ENCODE results near the gene ARHGAP6. TPM values are rescaled to one million over a fixed set of nuclear protein-coding genes. Genes with fewer than 3 reads are reported as not detected.
"Not testable (repeated sequence)": the region's sequence is repeated elsewhere in the genome, so short reads cannot be mapped to it uniquely, and the experiment has no call there.

ARHGAP6 gene
- total RNA-seq, 1 experiment from 2014 or later, result 0.28 TPM

GRCh38 chrX:11648705-11649519, 16.8 kb downstream of the ARHGAP6 start:
- no peak for DNase-seq (ENCODE audit: low spot score)

- no peak for DNase-seq (ENCODE audit: low spot score)
Measured at GRCh38 chrX:11647138-11647537, 18.6 kb downstream of the ARHGAP6 start.

- no peak for DNase-seq (ENCODE audit: low spot score)
Measured at GRCh38 chrX:11641349-11642065, 24.2 kb downstream of the ARHGAP6 start.

- DNase-seq (ENCODE audit: low spot score), result no peak
Measured at GRCh38 chrX:11640089-11640488, 25.6 kb downstream of the ARHGAP6 start.

GRCh38 chrX:11632732-11633131, 33.0 kb downstream of the ARHGAP6 start:
- DNase-seq (ENCODE audit: low spot score), result no peak

- peak; percentile 51 for DNase-seq (ENCODE audit: low spot score)
Measured at GRCh38 chrX:11629593-11630211, 36.0 kb downstream of the ARHGAP6 start.

GRCh38 chrX:11628399-11628798, 37.3 kb downstream of the ARHGAP6 start:
- DNase-seq (ENCODE audit: low spot score), result no peak

GRCh38 chrX:11626351-11626750, 39.4 kb downstream of the ARHGAP6 start:
- DNase-seq (ENCODE audit: low spot score), result no peak

- DNase-seq (ENCODE audit: low spot score), result no peak
Measured at GRCh38 chrX:11619441-11619840, 46.3 kb downstream of the ARHGAP6 start.

GRCh38 chrX:11614253-11614652, 51.5 kb downstream of the ARHGAP6 start:
- not testable (repeated sequence) for DNase-seq (ENCODE audit: low spot score)

- DNase-seq (ENCODE audit: low spot score), result no peak
Measured at GRCh38 chrX:11611965-11612364, 53.8 kb downstream of the ARHGAP6 start.

- DNase-seq (ENCODE audit: low spot score), result no peak
Measured at GRCh38 chrX:11611161-11611560, 54.6 kb downstream of the ARHGAP6 start.

GRCh38 chrX:11609109-11609508, 56.6 kb downstream of the ARHGAP6 start:
- no peak for DNase-seq (ENCODE audit: low spot score)

GRCh38 chrX:11606408-11606807, 59.3 kb downstream of the ARHGAP6 start:
- DNase-seq (ENCODE audit: low spot score), result no peak

- no peak for DNase-seq (ENCODE audit: low spot score)
Measured at GRCh38 chrX:11600578-11600977, 65.1 kb downstream of the ARHGAP6 start.

GRCh38 chrX:11597479-11597878, 68.2 kb downstream of the ARHGAP6 start:
- DNase-seq (ENCODE audit: low spot score), result no peak

- peak; percentile 37 for DNase-seq (ENCODE audit: low spot score)
Measured at GRCh38 chrX:11591723-11592346, 73.9 kb downstream of the ARHGAP6 start.

- DNase-seq (ENCODE audit: low spot score), result no peak
Measured at GRCh38 chrX:11589641-11590040, 76.1 kb downstream of the ARHGAP6 start.

GRCh38 chrX:11588097-11588496, 77.6 kb downstream of the ARHGAP6 start:
- no peak for DNase-seq (ENCODE audit: low spot score)

- DNase-seq (ENCODE audit: low spot score), result no peak
Measured at GRCh38 chrX:11585174-11585573, 80.5 kb downstream of the ARHGAP6 start.

- no peak for DNase-seq (ENCODE audit: low spot score)
Measured at GRCh38 chrX:11580789-11581188, 84.9 kb downstream of the ARHGAP6 start.

Data from A172 (cell line).